A673 (cell line): ENCODE results near the gene GSG1L.

Experiments used
- CTCF ChIP-seq: fragments of 300-800, 200-600 bp; sonication (generic); conservative IDR thresholded peaks from 2 replicates; pipeline ENCODE4 v1.5.1; 2017; ENCODE audit warnings: low read depth, mild to moderate bottlenecking, antibody characterized with exemption, low read length, moderate library complexity, mixed read lengths
- EZH2 ChIP-seq: fragments of 200-600 bp; sonication (generic); IDR thresholded peaks from 2 replicates; pipeline ENCODE4 v1.6.1; 2017; ENCODE audit warnings: borderline replicate concordance, low read depth, mild to moderate bottlenecking, mixed read lengths, antibody characterized with exemption, low read length; ENCODE audit not compliant: poor library complexity, severe bottlenecking

GRCh38 chr16:27781981-27782880, 281.3 kb downstream of the GSG1L start:
- no peak for TF ChIP-seq CTCF
- no peak for TF ChIP-seq EZH2
